GM18498 (cell line): ENCODE data around the gene CLEC16A.

Source experiments
- ATAC-seq: cut with Tn5 transposase; IDR thresholded peaks from one replicate; pipeline ENCODE4 v1.9.1; 2021; ENCODE audit warnings: mild to moderate bottlenecking, moderate library complexity; ENCODE audit not compliant: unreplicated experiment

Gene CLEC16A

DNA sequence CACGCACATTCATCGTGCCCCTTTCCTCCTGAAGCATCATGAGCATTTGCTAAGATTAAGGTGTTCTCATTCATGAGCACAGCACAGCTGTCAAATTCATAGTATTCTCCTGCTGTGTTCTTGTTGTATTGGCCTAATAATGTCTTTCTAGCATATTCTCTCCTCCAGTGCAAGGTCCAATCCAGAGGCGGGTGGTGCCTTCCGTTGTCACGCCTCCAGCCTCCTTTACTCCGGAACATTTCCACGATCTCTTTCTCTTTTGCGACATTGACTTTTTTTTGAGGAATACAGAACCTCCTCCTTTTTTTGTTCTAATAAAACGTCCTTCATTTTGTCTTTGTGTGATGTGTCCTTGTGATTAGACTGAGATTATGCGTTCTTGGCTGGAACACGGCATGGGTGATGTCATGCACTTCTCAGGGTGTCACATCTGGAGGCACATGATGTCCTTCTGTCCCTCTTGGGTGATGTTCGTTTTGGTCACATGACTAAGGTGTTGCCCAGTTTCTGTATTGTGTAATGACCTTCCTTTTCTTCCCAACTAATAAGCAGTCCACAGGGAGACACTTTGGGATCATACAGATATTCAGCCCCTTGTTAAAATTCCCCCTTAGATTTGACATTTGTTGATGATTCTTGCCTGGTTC, 66.3 kb downstream of the CLEC16A start:
- no peak for ATAC-seq

- ATAC-seq = no peak
Measured at GRCh38 chr16:11011326-11011725, 67.0 kb downstream of the CLEC16A start.

GRCh38 chr16:11012841-11013240, 68.5 kb downstream of the CLEC16A start:
- ATAC-seq = no peak

DNA sequence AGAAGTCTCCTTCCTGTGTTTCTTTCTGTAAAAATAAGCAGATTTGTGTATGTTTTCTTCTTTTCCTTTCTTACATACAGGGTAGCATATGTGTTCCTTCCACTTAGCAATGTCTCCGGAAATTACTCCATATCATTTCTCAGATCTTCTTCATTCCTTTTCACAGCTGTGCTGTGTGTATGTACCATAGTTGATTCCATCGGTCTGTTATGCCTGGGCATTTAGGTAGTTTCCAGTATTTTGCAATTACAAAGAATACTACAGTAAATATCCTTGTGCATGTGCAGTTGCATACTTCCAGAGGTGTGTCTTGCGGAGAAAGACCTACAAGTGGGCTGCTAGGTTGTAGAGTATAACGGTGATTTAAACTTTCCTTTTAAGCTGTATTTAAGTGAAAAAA, 69.8 kb downstream of the CLEC16A start:
- ATAC-seq = no peak

GRCh38 chr16:11015076-11015475, 70.7 kb downstream of the CLEC16A start:
- ATAC-seq = no peak

DNA sequence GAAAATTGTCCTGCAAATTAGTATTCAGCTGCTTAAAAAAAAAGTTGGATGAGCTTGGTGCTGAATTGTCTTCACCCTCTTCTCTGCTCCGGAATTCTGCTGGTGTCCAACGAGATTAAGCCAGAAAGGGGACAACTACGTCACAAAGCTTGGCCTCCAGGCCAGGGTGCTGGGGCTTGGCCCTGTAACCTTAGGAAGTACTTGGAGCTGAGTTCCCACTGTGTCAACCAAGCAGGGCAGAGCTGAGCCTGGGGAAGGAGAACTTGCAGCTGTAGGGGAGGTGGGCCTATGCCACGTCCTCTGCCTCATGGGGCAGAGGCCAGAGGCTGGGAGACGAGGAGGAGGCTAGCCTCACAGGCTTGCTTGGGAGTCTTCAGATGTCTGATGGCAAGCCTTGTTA, 71.2 kb downstream of the CLEC16A start:
- ATAC-seq = no peak

DNA sequence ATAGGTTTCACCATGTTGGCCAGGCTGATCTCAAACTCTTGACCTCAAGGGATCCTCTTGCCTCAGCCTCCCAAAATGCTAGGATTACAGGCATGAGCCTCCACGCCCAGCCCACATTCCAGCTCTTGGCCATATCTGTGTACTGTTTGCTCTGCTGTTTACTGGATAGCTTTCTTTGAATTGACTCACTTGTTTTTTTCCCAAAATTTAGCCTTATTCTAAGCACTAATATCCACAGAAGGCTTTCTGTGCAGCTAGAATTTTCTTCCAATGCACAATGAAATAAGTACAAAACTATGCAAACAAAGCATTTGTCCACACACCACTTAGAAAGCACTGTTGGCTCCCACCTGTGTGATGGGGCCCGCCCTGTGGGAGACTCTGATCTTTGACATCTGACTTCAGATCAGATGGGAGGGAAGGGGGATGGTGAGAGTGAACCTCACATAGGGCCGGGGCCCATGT, 72.2 kb downstream of the CLEC16A start:
- ATAC-seq = no peak

GRCh38 chr16:11016993-11017392, 72.6 kb downstream of the CLEC16A start:
- ATAC-seq = no peak

GRCh38 chr16:11017499-11017898, 73.1 kb downstream of the CLEC16A start:
- ATAC-seq = no peak

- ATAC-seq = no peak
Measured at GRCh38 chr16:11020388-11020787, 76.0 kb downstream of the CLEC16A start.

DNA sequence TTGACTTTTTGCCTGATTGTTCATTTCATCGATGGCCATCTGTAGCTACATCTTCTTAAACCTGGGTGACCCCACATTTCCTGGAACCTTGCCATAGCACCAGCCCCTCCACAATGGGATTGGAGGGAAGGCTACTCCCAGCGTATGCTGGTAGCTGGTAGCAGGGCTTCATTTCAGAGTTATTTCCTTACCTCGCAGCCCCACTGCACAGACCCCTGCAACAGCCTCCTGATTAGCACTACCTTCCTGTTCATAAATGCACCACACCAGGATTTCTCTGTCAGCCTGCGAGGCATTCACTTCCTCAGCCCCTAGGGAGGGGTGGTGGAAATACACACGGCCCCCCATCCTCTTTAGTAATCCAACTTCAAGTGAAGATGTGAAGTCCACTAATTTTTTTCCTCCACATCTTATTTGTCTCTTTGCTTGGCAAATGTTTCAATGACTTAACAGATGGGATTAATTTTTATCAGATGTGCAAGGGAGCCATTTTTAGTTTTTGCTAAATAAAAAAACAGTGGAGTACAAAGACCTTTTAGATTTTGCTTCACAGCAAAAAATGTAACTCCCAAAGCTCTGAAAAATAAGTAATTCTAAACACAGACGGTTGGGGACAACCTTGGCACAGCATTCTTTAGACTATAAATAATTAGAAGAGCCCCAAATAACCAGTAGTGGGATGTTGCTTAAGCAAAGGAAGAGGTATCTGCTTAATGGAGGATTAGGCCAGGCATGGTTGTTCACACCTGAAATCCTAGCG, 76.6 kb downstream of the CLEC16A start:
- no peak for ATAC-seq

- ATAC-seq = no peak
Measured at GRCh38 chr16:11022002-11022401, 77.6 kb downstream of the CLEC16A start.

DNA sequence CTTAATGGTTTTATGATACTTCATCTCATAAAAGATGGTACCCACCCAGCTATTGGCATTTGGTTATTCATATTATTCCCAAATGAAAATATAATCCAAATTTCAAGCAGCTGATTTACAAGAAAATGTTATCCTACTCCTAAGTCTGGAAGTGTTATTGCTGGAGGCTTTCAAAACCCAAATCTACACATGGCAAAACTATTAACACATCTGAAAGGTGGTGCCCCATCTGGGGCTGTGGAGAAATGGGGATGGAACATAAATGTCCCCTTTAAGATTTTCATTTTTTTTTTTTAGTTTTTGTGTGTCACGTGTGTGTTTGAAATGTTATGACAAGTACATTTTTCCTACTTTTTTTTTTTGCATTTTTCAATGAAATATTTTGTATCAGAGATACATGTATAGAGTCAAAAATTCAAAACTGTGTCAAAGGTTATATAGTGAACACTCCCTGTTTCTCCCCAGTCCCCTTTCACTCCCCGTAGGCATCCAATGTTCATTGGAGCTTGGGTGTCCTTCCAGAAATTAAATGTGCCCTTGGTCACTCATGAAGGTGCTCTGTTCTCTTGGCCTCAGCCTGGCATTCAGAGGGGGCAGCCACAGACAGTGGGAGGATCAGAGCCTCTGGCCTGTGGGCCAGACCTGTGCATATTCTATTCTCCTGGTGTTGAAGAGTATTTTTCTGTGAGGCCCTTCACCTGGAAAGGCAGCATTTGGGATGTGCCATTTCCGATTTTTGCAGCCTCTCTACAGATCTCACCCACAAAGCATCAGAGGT, 79.1 kb downstream of the CLEC16A start:
- no peak for ATAC-seq

DNA sequence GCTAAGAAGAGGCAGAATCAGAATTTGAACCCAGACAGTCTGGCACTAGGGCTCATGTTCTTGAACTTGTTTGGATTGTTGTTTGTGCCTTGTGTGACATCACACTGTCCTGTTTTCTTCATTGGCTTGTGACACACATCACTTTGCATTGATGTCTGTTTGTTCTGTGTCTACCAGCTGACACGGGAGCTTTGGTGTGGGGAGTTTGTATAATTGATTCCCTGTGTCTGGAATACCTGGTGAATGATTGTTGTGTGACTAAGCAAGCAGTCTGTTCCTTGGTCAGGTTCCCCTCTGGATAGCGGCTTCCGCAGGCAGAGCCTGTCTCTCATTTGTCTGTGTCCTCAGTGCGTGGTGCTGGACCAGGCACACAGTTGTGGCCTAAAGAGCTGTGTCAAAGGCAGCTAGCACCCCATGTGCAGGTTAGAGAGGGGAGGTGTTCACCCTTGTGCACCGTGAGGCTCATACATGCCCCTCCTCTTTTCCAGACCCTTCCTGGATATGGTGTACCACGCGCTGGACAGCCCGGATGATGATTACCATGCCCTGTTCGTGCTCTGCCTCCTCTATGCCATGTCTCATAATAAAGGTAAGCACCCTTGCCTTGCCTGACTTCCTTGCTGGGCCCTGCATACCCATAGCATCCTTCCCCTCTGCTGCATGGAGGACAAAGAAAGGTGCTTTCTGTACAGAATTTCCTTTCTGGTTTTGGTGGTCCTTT, 80.1 kb downstream of the CLEC16A start:
- ATAC-seq = peak; percentile 32

GRCh38 chr16:11025120-11025531, 80.8 kb downstream of the CLEC16A start:
- peak; percentile 65 for ATAC-seq

DNA sequence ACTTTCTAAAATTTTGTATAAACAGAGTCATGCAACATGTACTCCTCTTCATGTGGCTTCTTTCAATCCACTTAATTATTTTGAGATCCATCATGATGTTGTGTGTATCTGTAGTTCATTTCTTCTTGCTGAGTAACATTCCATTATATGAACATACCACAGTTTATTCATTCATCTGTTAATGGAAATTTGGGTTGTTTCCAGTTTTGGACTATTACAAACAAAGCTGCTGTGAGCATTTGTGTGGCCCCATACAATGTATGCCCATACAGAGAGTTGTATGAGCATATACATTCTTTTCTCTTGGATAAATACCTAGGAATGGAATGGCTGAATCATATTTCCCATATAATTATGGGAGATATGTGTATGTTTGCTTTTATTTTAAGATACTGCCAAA, 85.6 kb downstream of the CLEC16A start:
- ATAC-seq = no peak

DNA sequence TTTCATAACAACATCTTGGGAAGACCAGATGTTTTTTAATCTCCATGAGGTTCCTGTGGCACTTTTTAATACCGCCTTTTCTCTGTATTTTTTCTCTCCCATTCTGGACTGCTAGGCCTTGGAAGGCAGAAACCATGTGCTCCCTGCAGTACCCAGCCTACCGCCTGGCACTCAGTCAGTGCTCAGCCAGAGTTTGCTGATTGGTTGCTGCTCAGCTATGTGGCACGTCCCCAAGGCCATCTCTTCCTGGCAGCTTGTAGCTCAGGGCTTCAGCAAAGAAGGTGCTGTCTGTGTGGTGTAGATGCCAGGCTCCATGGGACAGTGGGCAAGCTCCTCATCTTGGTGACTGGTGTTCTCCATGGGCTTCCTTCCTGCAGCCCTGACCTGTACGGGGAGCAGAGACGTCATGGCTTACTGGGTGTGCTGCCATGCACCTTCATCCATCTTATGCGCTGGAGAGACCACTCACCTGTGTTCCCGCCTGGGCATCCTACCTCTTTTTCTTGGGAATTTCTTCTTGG, 86.7 kb downstream of the CLEC16A start:
- no peak for ATAC-seq

- no peak for ATAC-seq
Measured at GRCh38 chr16:11032000-11032921, 87.9 kb downstream of the CLEC16A start.

- no peak for ATAC-seq
Measured at GRCh38 chr16:11032922-11033291, 88.5 kb downstream of the CLEC16A start.
